Sciatic nerve (tissue), 2 donors: ENCODE measurements around the gene STC2. TPM values are rescaled to one million over a fixed set of nuclear protein-coding genes. Genes with fewer than 3 reads are reported as not detected.
A peak's percentile ranks its signal among the peaks of the same experiment; 100 is the strongest.

ENCODE experiments used
- ATAC-seq: fragments of 200-7000 bp; cut with Tn5 transposase; one replicate; pipeline ENCODE4 v1.9.1; 2020; ENCODE audit warnings: mild to moderate bottlenecking, moderate library complexity
- DNase-seq: peaks from one replicate; pipeline ENCODE4 v3.0.0-alpha.2; 2020; ENCODE audit warnings: low spot score
- intact Hi-C: fragments of 100-400 bp; cut with DNase I; formaldehyde crosslinking; loops from one replicate; pipeline ENCODE4 v1.14.2; 2022
- microRNA-seq: library from miRNA; unstranded; fragments of <30 nt; microRNA quantifications from one replicate; pipeline ENCODE4 v1.2.0, GENCODE V29; 2020
- total RNA-seq: library from RNA; stranded (reverse); fragmentation: NEBNext Ultra II Directional; extraction: Animal tissue kit (Norgen Biotek cat#: 25700); gene quantifications from one replicate; pipeline ENCODE4 v1.2.1, GENCODE V29; 2021
- donor health status: DM: no; HTN: no; CAD: no.
- donor health status: DM: no; HTN: no; CAD: no.

Gene STC2
- total RNA-seq, 1 donor from 2014 or later = 3.6 TPM

GRCh38 chr5:173283318-173284288, 44.6 kb downstream of the STC2 start:
- ATAC-seq (peak; percentile 82), DNase-seq (peak; percentile 71)
- intact Hi-C loops = no loop called here

GRCh38 chr5:173282916-173283315, 45.3 kb downstream of the STC2 start:
- DNase-seq = no peak
- intact Hi-C loops = no loop called here
- ATAC-seq = no peak

- intact Hi-C loops = no loop called here
- DNase-seq = no peak
- ATAC-seq = no peak
These were observed 46.3 kb downstream of the STC2 start for GRCh38 chr5:173281910-173282309.

- intact Hi-C loops = no loop called here
- ATAC-seq = no peak
- no peak for DNase-seq
These were observed 49.0 kb downstream of the STC2 start for GRCh38 chr5:173279166-173279565.

- intact Hi-C loops = no loop called here
- DNase-seq (no peak), ATAC-seq (no peak)
These were observed 49.6 kb downstream of the STC2 start for GRCh38 chr5:173278641-173279040.

- intact Hi-C loops = no loop called here
- ATAC-seq (no peak), DNase-seq (no peak)
These were observed 50.0 kb downstream of the STC2 start for GRCh38 chr5:173278172-173278571.

- intact Hi-C loops = no loop called here
- ATAC-seq = no peak
- DNase-seq = no peak
These were observed 53.4 kb downstream of the STC2 start for GRCh38 chr5:173274771-173275170.

- no peak for ATAC-seq
- intact Hi-C loops = no loop called here
- no peak for DNase-seq
These were observed 56.8 kb downstream of the STC2 start for GRCh38 chr5:173271419-173271818.

- no peak for DNase-seq
- intact Hi-C loops = no loop called here
- no peak for ATAC-seq
These were observed 59.3 kb downstream of the STC2 start for GRCh38 chr5:173268750-173269432.

- intact Hi-C loops = no loop called here
- ATAC-seq = no peak
These were observed 62.8 kb downstream of the STC2 start for GRCh38 chr5:173265433-173265832.

More at GRCh38 chr5:173265433-173265832, 62.8 kb downstream of the STC2 start:
- DNase-seq = no peak

Small RNAs within 50 kb of the gene (microRNA-seq; reads per million reads assigned to microRNA genes)
- gene MIR8056 = not detected

Other genes starting within 250 kb of the STC2 start
- 8.3 TPM for gene BNIP1, start 183.9 kb downstream of the STC2 start, total RNA-seq
- not detected for gene NKX2-5, start 93.2 kb downstream of the STC2 start, total RNA-seq